GM12865 (cell line): ENCODE data around the gene PICK1.

Source experiments
- DNase-seq: peaks from one replicate; pipeline ENCODE4 v3.0.0; 2010; ENCODE audit warnings: low read depth
- H3K4me3 ChIP-seq: 2 replicates; pipeline ENCODE4 v1.5.1; 2011; ENCODE audit warnings: mild to moderate bottlenecking, low read depth, low read length, control low read depth
- CTCF ChIP-seq: IDR thresholded peaks from 2 replicates; pipeline ENCODE4 v1.5.1; 2011; ENCODE audit warnings: low read length, control low read depth, low read depth, inconsistent platforms; ENCODE audit not compliant: insufficient read depth; ENCODE audit errors: missing control alignments

Gene PICK1

GRCh38 chr22:38056969-38057891 is at the start of gene PICK1:
Gene PICK1, plus strand, starts transcription at chr22:38057404. Its CDS starts 406 bp downstream, at chr22:38057810.
- H3K4me3 ChIP-seq = peak within 1 kb of the TSS; percentile 70
- DNase-seq = peak; percentile 89
- peak; percentile 7 for TF ChIP-seq CTCF

- DNase-seq = no peak
- TF ChIP-seq CTCF = no peak
- no peak overlapping the region for H3K4me3 ChIP-seq
Observed at GRCh38 chr22:38009000-38009806, 48.0 kb upstream of the PICK1 start.

- DNase-seq = no peak
- no peak for TF ChIP-seq CTCF
- H3K4me3 ChIP-seq = no peak overlapping the region
Observed at GRCh38 chr22:38012604-38013072, 44.6 kb upstream of the PICK1 start.

GRCh38 chr22:38014083-38014482 is 43.1 kb upstream of the PICK1 start:
- DNase-seq = no peak
- no peak for TF ChIP-seq CTCF
- H3K4me3 ChIP-seq = no peak overlapping the region

- no peak for TF ChIP-seq CTCF
- DNase-seq = no peak
Observed at GRCh38 chr22:38016182-38017151, 40.7 kb upstream of the PICK1 start.

GRCh38 chr22:38017272-38017920 is 39.8 kb upstream of the PICK1 start:
- no peak for TF ChIP-seq CTCF
- no peak for DNase-seq
- no peak overlapping the region for H3K4me3 ChIP-seq

More at GRCh38 chr22:38016182-38017151, 40.7 kb upstream of the PICK1 start:
- no peak overlapping the region for H3K4me3 ChIP-seq
